ENCODE measurements around the gene SMARCAL1. TPM values are rescaled to one million over a fixed set of nuclear protein-coding genes. Genes with fewer than 3 reads are reported as not detected.

Gene SMARCAL1
- total and polyA plus RNA-seq, 2 experiments from 2014 or later, result 10.3 to 17.2 TPM

DNA sequence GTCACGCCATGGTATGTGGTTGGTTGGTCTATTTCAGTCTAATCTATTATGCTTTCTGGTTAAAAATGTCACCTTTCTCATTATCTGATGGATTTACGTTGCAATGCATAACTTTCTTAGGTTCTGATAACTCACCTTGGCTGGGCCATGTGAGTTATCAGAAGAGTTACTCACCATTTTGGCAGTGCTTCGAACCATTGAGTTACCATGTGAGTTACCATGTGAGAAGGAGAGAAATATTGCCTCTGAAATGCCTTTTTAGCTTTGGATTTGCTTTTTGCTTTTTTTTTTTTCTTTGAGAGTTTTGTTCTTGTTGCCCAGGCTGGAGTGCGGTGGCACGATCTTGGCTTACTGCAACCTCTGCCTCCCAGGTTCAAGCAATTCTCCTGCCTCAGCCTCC is 1.6 kb downstream of the SMARCAL1 start (continued):
- no peak for TF ChIP-seq ZNF462 (CRISPR knock-in tag; IDR thresholded peaks at IDR 0.05)
- TF ChIP-seq, protein P1, sequence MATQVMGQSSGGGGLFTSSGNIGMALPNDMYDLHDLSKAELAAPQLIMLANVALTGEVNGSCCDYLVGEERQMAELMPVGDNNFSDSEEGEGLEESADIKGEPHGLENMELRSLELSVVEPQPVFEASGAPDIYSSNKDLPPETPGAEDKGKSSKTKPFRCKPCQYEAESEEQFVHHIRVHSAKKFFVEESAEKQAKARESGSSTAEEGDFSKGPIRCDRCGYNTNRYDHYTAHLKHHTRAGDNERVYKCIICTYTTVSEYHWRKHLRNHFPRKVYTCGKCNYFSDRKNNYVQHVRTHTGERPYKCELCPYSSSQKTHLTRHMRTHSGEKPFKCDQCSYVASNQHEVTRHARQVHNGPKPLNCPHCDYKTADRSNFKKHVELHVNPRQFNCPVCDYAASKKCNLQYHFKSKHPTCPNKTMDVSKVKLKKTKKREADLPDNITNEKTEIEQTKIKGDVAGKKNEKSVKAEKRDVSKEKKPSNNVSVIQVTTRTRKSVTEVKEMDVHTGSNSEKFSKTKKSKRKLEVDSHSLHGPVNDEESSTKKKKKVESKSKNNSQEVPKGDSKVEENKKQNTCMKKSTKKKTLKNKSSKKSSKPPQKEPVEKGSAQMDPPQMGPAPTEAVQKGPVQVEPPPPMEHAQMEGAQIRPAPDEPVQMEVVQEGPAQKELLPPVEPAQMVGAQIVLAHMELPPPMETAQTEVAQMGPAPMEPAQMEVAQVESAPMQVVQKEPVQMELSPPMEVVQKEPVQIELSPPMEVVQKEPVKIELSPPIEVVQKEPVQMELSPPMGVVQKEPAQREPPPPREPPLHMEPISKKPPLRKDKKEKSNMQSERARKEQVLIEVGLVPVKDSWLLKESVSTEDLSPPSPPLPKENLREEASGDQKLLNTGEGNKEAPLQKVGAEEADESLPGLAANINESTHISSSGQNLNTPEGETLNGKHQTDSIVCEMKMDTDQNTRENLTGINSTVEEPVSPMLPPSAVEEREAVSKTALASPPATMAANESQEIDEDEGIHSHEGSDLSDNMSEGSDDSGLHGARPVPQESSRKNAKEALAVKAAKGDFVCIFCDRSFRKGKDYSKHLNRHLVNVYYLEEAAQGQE (IDR thresholded peaks at IDR 0.05; ENCODE audit: unreplicated experiment), result no peak
- TF ChIP-seq NANOG (IDR thresholded peaks at IDR 0.05; ENCODE audit: borderline replicate concordance), result no peak

GRCh38 chr2:216414772-216415319 is 2.6 kb downstream of the SMARCAL1 start:
- H3K36me3 Mint-ChIP-seq (ENCODE audit: low read depth), result no peaks in the 10 kb centered on the region; the same call in 1 of the 3 replicates
- no peak overlapping the region for H2AFZ ChIP-seq
- no peaks in the 10 kb centered on the region for H3K27me3 Mint-ChIP-seq (ENCODE audit: insufficient read depth, low read depth, poor library complexity)
- DNase-seq (ENCODE audit: low spot score), result no peak
- H3K27ac ChIP-seq (ENCODE audit: low read depth), result no peak overlapping the region
- no peaks in the 10 kb centered on the region for H3F3A ChIP-seq (replicated peaks; ENCODE audit: low read depth)
- ATAC-seq, result no peak
- H3K9me2 ChIP-seq (ENCODE audit: insufficient read depth), result no peaks in the 10 kb centered on the region
- no peaks in the 10 kb centered on the region; the same call in 1 of the 2 replicates for H3K27me3 ChIP-seq (ENCODE audit: insufficient read depth)
- no peak overlapping the region for H3K4me3 Mint-ChIP-seq
- H3K4me2 ChIP-seq, result no peak overlapping the region
- H3K27ac Mint-ChIP-seq, result no peak overlapping the region
- H4K20me1 ChIP-seq (replicated peaks; ENCODE audit: insufficient read depth), result no peaks in the 10 kb centered on the region
- H3K4me1 Mint-ChIP-seq, result 0 out of 3 replicates have a peak, but pooled peaks cover 11% of the 10 kb centered on the region
- no peak overlapping the region for H3K4me3 ChIP-seq
- 0 out of 2 replicates have a peak, but pooled peaks cover 3% of the 10 kb centered on the region for H3K79me2 ChIP-seq (replicated peaks; ENCODE audit: insufficient read depth)
- H3K9me3 Mint-ChIP-seq, result no peaks in the 10 kb centered on the region
- H3K36me3 ChIP-seq (ENCODE audit: insufficient read depth), result no peaks in the 10 kb centered on the region
- H3K4me1 ChIP-seq (ENCODE audit: insufficient read depth), result peaks cover 11% of the 10 kb centered on the region; the same call in 1 of the 2 replicates
- TF ChIP-seq, protein P2, sequence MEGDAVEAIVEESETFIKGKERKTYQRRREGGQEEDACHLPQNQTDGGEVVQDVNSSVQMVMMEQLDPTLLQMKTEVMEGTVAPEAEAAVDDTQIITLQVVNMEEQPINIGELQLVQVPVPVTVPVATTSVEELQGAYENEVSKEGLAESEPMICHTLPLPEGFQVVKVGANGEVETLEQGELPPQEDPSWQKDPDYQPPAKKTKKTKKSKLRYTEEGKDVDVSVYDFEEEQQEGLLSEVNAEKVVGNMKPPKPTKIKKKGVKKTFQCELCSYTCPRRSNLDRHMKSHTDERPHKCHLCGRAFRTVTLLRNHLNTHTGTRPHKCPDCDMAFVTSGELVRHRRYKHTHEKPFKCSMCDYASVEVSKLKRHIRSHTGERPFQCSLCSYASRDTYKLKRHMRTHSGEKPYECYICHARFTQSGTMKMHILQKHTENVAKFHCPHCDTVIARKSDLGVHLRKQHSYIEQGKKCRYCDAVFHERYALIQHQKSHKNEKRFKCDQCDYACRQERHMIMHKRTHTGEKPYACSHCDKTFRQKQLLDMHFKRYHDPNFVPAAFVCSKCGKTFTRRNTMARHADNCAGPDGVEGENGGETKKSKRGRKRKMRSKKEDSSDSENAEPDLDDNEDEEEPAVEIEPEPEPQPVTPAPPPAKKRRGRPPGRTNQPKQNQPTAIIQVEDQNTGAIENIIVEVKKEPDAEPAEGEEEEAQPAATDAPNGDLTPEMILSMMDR (conservative IDR thresholded peaks at IDR 0.05; ENCODE audit: low read depth in 2 of 2), result no peak
- TF ChIP-seq ZNF114 (CRISPR knock-in tag; IDR thresholded peaks at IDR 0.05) (no peak), POLR2AphosphoS5 (IDR thresholded peaks at IDR 0.05; ENCODE audit: low read depth) (no peak), NANOG (IDR thresholded peaks at IDR 0.05; ENCODE audit: borderline replicate concordance) (no peak), ETS1 (IDR thresholded peaks at IDR 0.05) (no peak)

Measured in GM23338 (cell line).